Heart left ventricle (tissue), 13 donors: ENCODE results near the gene GRIP2.

Source experiments
- CTCF ChIP-seq, 12 donors: fragments of 200-600 bp; sonication (generic) in 4 of 12; IDR thresholded peaks; one replicate each; pipeline versions ENCODE4 v1.5.0 to v1.8.0; 2018 to 2022; ENCODE audit warnings: antibody characterized with exemption in 12 of 12, mild to moderate bottlenecking in 5 of 12
- POLR2A ChIP-seq, 2 donors: fragments of 450-650 bp; IDR thresholded peaks; one replicate each; pipeline ENCODE4 v1.6.1; 2017; ENCODE audit warnings: antibody characterized with exemption in 2 of 2, mild to moderate bottlenecking in 2 of 2, moderate library complexity in 2 of 2
- donor health status: ischemic (EF 13 %, LVEDD 7.1; RV severe dilation, severe dysfunction).
- donor health status: DM: no; HTN: yes; CAD: no.
- donor health status: DM: no; HTN: no; CAD: no.
- donor health status: ischemic (EF 25% LVEDD 6.9; RV normal size, moderate dysfunction).
- donor health status: ischemic (EF 25% LVEDD 5.7; RV mildly dilated, moderate dysfunction).
- donor health status: ischemic (EF 35%, LVEDD 5.7; RV mildly dilated, moderate dysfunction).
- donor health status: nonischemic (EF 11% LVEDD 7.7; RV severe dilation, severe dysfunction).
- donor health status: DM: yes; HTN: yes; CAD: no.
- donor health status: PGD.
- donor health status: ischemic (EF 29% LVEDD 5.4; RV normal size, mild dysfunction).
- donor health status: nonischemic (EF 23%, LVEDD 6.1; RV moderate dilation, normal function).

- TF ChIP-seq CTCF (IDR thresholded peaks at IDR 0.05) = no peak
- no peak for TF ChIP-seq POLR2A (IDR thresholded peaks at IDR 0.05)
Measured at GRCh38 chr3:14462738-14463137, 77.4 kb downstream of the GRIP2 start.
